GF-D8 (cell line): ENCODE results near the gene HM13.
"Not testable (repeated sequence)": the region's sequence is repeated elsewhere in the genome, so short reads cannot be mapped to it uniquely, and the experiment has no call there.

ENCODE experiments used
- DNase-seq: peaks from one replicate; lab custom pipeline; 2025; lab: John Stamatoyannopoulos, UW

The HM13 gene

DNA sequence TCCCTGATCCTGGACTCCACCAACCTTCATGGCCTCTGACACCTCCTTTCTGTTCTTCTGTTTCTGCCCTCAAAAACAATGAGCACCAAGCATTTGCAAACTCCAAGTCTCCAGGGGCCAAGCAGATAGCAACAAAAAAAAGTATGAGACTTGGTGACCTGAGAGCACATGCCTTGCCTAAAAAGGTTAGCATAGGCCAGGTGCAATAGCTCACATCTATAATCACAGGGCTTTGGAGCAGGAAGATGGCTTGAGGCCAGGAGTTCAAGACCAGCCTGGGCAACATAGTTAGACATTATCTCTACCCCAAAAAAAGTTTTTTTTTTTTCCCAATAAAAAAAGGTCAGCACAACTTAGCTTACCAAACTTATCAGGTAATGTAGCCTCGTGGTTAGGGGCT lies 13.7 kb upstream of the HM13 start:
- no peak for DNase-seq

GRCh38 chr20:31502884-31503673 lies 11.2 kb upstream of the HM13 start:
- DNase-seq: not testable (repeated sequence)

GRCh38 chr20:31505903-31506302 lies 8.3 kb upstream of the HM13 start:
- no peak for DNase-seq

DNA sequence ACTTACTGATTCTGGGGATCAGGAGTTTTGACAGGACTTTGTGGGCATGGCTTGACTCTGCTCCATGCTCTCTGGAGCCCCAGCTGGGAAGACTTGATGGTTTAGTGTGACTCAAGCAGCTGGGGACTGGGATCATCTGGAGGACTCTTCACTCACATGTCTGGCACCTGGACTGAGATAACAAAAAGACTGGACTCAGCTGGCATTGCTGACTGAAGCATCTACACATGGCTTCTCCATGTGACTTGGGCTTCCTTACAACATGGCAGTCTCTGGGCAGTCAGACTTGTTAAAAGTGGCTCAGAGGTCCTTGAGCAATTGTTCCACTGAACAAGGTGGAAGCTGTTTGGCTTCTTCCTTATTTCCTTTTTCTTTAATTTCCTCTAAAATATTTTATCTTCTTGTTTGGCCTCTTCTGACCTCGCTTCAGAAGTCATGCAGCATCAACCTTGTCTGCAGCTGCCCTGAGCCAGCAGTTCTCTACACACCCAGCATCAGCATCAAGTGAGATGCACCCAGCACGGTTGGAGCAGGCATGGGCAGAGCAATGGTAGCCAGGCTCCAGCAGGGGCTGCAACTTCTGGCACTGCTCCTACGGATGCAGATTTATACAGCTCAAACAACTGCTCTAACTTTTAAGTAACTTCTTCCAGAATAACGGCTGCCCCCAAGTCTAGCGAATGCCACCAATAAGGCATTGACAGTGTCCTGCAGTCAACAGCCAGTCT lies 5.6 kb upstream of the HM13 start:
- no peak for DNase-seq

DNA sequence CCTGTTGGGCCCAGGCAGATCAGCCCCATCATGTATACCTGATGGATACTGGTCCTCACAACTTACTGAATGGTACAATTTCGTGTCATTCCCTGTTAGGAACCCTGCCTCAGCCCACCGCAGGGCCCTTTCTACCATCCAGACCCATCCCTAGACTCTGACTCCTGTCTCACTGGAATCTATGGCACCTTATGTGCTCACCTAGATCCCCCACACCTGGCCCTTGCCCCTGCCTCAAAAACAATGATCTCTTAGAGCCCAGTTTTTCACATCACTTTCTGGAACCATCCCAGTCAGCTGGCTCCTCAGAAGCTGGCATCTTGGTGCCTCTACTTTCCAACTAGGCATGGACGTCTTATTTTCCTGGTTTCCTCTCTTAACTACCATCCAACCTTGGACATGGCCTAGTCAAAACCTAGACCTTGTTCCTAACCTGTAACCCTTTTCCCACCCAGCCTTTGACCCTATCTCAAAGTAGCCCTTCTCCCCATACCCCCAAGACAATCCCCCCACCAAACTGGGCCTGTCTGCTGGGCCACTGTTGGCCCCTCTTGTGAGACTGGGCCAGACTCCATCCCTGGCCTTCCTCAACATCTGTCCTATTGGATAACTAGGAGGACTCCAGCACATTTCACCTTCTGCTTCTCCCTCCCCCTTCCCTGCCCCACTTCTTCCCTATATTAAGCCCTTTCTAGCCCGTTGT lies 981 bp downstream of the HM13 start:
- no peak for DNase-seq

DNA sequence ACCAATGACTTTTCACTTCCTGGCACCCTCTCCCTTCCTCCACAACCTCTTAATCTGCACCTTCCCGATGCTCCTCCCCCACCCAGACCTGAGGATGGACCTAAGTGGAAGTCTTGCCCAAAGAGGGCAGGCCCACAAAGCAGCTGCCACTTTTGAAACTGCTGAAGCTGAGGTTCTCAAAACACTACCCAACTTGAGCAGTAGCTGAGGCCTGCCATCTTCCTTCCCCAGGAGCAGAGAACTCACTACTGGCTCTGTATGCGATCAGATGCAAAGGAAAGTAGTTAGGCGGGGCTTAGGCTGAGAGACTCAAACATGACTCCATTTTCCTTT lies 1.5 kb downstream of the HM13 start:
- DNase-seq: peak; percentile 36

GRCh38 chr20:31516166-31516565 lies 1.9 kb downstream of the HM13 start:
- no peak for DNase-seq

DNA sequence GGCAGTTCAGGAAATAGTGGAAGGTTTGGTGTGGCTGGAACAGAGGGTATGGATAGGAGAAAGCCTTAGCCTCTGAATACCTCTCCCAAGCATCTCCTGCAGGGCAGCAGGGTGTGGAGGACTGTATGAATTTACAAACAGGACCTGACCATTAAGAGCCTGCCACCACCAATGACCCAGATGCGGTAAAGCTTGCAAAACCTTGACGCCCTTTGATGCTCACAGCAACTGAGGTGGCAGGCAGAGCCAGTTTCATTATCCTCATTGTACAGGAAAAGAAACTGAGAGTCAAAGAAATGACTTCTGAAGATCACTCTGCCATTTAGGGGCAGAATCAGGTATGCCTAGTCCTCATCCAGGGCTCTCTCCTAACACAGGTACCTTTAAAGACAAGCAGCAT lies 2.4 kb downstream of the HM13 start:
- no peak for DNase-seq

DNA sequence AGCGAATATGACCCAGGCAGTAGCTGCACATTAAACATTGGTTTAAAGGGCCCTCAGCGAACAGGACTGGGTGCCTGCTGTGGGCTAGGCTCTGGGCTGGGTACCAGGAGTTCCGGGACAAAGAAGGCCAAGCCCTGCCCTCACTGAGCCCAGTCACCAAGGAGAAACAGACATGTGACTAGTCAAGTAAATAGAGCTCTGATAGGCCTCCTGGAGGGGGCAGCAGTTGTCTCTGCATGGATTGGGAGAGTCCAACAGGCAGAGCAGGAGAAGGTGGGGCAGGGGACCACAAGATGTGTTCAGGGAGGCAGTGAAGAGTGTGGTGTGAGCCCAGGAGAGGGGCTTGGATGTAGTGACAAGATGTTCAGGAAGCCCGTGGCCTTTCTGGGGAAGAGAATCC lies 3.1 kb downstream of the HM13 start:
- DNase-seq: no peak

DNA sequence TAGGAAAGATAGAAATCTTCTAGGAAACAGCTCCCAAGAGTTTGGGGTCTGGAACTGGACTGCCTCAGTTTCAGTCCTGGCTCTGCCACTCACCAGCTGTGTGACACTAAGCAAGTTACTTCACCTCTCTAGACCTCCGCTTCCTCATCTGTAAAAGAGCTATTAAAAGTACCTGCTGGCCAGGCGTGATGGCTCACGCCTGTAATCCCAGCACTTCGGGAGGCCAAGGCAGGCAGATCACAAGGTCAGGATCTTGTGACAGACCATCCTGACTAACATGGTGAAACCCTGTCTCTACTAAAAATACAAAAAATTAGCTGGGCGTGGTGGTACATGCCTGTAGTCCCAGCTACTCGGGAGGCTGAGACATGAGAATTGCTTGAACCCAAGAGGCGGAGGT lies 7.0 kb downstream of the HM13 start:
- DNase-seq: not testable (repeated sequence)

DNA sequence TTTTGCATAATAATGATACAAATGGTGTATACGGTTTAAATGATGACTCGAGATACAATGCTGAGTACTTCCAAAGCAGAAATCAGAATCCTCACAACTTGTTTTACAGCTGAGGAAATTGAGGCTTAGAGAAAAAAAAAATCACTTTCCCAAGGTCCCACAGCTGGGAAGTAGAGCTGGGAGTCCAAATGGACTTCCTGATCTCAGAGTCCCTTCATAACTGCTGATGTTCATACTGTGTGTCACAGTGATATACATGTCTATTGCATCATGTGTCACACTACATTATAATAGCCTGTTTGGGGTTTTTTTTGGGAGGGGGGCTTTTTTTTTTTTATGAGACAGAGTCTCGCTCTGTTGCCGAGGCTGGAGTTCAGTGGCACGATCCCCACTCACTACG lies 8.5 kb downstream of the HM13 start:
- DNase-seq: no peak

- DNase-seq: peak; percentile 90
Measured at GRCh38 chr20:31523361-31524283, 9.4 kb downstream of the HM13 start.

DNA sequence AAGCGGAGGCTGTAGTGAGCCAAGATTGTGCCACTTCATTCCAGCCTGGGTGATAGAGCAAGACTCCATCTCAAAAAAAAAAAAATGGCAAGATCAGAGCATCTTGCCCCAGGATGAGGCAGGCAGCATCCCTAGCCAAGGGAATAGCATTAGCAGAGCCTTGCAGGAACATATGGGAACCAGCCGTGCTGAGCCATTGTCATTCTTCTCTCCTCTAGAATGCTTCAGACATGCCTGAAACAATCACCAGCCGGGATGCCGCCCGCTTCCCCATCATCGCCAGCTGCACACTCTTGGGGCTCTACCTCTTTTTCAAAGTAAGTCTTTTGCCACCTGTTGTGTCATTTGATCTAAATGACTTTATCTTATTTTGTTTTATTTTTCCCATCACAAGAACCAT lies 13.0 kb downstream of the HM13 start:
- DNase-seq: no peak

DNA sequence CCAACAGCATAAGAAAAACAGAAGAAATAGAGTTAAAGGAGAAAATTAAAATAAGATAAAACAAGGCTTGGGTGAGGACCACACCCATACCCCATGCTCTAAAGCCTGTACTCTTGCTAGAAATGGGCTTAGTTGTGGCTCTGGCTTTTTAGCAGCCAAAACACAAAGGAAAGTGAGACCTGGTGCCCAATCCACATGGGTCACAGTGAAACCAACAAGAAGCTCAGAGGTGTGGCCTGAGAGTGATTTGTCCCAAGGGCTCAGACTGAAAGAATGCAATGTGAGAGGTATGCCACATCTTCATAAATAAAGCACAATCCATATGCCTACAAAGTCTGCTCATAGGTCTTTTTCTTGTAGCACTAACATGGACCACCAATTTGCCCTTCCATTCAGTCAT lies 21.1 kb downstream of the HM13 start:
- no peak for DNase-seq

DNA sequence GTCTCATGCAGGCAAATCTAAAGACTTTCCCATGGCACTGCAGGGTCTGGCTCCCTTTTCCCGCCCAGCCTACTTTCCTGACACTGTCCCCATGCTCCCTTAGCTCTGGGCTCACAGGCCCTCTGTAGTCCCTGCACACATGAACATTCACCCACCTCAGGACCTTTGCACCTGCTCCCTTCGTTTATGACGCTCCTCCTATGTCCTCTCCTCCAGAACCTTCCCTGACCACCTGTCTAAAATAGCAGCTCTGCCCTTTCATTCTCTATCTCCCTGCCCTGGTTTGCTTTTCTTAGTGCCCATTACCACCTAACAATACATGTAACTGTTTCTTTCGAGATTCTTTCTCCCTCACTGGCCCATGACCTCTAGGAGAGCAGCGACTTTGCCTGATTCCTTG lies 22.3 kb downstream of the HM13 start:
- no peak for DNase-seq

DNA sequence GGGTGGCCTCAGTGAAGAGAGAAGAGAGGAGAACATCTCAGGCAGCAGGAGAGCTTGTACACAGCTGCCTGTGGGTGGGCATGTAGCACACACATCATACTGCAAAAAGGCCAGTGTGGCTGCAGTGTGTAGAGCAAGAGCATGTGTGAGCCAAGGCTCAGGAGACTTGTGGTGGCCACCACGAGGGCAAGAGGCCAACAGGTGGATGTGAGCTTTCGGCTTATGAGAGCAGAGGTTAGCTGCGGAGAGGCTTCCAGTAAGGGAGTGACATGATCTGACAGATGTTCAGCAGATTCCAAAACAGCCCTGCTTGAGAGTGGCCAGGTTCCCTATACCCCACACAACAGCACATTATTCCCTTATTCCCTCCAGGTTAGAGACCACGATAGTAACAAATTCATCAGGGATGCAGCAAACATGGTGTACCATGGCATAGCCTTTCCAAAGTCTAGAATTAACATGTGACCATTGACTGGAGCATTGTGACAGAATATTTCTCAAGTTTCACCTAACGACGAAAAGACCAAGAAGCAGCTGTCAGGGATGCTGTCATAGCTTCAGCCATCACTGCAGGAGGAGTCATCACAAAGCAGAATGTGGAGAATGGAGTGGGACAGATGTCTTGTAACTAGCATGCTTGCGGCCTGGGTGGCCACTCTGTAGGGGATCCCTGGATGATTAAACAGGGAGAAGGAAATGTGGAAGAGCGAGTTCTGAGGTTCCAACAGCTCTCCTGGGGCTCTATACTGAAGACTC lies 23.1 kb downstream of the HM13 start:
- DNase-seq: no peak

- no peak for DNase-seq
Measured at GRCh38 chr20:31537890-31538289, 23.6 kb downstream of the HM13 start.

GRCh38 chr20:31538326-31538725 lies 24.1 kb downstream of the HM13 start:
- DNase-seq: no peak

- not testable (repeated sequence) for DNase-seq
Measured at GRCh38 chr20:31539636-31540035, 25.4 kb downstream of the HM13 start.

GRCh38 chr20:31540406-31540805 lies 26.2 kb downstream of the HM13 start:
- no peak for DNase-seq

- no peak for DNase-seq
Measured at GRCh38 chr20:31542201-31542842, 28.1 kb downstream of the HM13 start.
